ENCODE results near the gene ICAM4.

GRCh38 chr19:10279737-10280442 is 6.9 kb upstream of the ICAM4 start:
- TF ChIP-seq CTCF (IDR thresholded peaks at IDR 0.05) (no peak), EP300 (IDR thresholded peaks at IDR 0.05) (no peak)

Data from tibial nerve (tissue), 4 donors.